DND-41 (cell line): Measurements from ENCODE around the gene FASTKD3.

Source experiments
- CTCF ChIP-seq: IDR thresholded peaks from 2 replicates; pipeline ENCODE4 v1.5.1; 2012; ENCODE audit warnings: borderline replicate concordance, low read length, moderate library complexity, mild to moderate bottlenecking; ENCODE audit not compliant: poor library complexity, severe bottlenecking; ENCODE audit errors: extremely low read depth
- EZH2 ChIP-seq: IDR thresholded peaks from 3 replicates; pipeline ENCODE4 v1.6.1; 2012; ENCODE audit warnings: borderline replicate concordance, low read depth, mild to moderate bottlenecking, moderate library complexity, low read length, inconsistent platforms; ENCODE audit not compliant: severe bottlenecking

- TF ChIP-seq CTCF (no peak), EZH2 (no peak)
Observed at GRCh38 chr5:7882926-7883325, 14.1 kb upstream of the FASTKD3 start.
